CD4-positive, CD25-positive, alpha-beta regulatory T cell (primary cell): ENCODE data around the gene MAST4. TPM values are rescaled to one million over a fixed set of nuclear protein-coding genes. Genes with fewer than 3 reads are reported as not detected.

ENCODE experiments used
- ATAC-seq, 2 donors: fragments of 150-1000 bp; cut with Tn5 transposase; one replicate each; pipeline ENCODE4 v1.10.0; 2021; ENCODE audit warnings: low read depth in 2 of 2, moderate number of reproducible peaks in 2 of 2, moderate library complexity in 1 of 2
- DNase-seq, 3 donors: peaks; one replicate each; pipeline versions ENCODE4 v3.0.0 to v3.0.0-alpha.2; 2012 to 2022; ENCODE audit warnings: mixed read lengths in 1 of 3
- H3K27ac ChIP-seq: one replicate; pipeline ENCODE4 v1.7.0; 2013; ENCODE audit warnings: mild to moderate bottlenecking, low read length; ENCODE audit not compliant: insufficient read depth, poor library complexity, severe bottlenecking
- H3K27me3 ChIP-seq: one replicate; pipeline ENCODE4 v1.7.0; 2013; ENCODE audit warnings: low read length; ENCODE audit not compliant: control insufficient read depth, insufficient read depth
- H3K36me3 ChIP-seq: one replicate; pipeline ENCODE4 v1.7.0; 2013; ENCODE audit warnings: mild to moderate bottlenecking, low read length, moderate library complexity; ENCODE audit not compliant: control insufficient read depth, insufficient read depth
- H3K4me1 ChIP-seq: 2 replicates; pipeline ENCODE4 v1.7.0; 2013; ENCODE audit warnings: mild to moderate bottlenecking, low read length; ENCODE audit not compliant: insufficient read depth, control insufficient read depth, poor library complexity, severe bottlenecking
- H3K4me3 ChIP-seq: one replicate; pipeline ENCODE4 v1.7.0; 2013; ENCODE audit warnings: low read depth, mild to moderate bottlenecking, low read length, moderate library complexity
- H3K9me3 ChIP-seq, 2 experiments: 1 replicate in 1 of 2; 2 replicates in 1 of 2; pipeline ENCODE4 v1.7.0; 2013; ENCODE audit warnings: low read length in 2 of 2, mild to moderate bottlenecking in 1 of 2, moderate library complexity in 1 of 2; ENCODE audit not compliant: control insufficient read depth in 2 of 2
- H3K27ac Mint-ChIP-seq, 3 donors: one replicate each; pipeline ENCODE4 v1.8.0; 2020 to 2022; ENCODE audit warnings: mild to moderate bottlenecking in 3 of 3, mixed read lengths in 3 of 3, moderate library complexity in 2 of 3
- H3K27me3 Mint-ChIP-seq: one replicate; pipeline ENCODE4 v1.8.0; 2022; ENCODE audit warnings: mild to moderate bottlenecking, mixed read lengths
- H3K36me3 Mint-ChIP-seq: one replicate; pipeline ENCODE4 v1.8.0; 2020; ENCODE audit warnings: mixed read lengths
- H3K4me1 Mint-ChIP-seq, 4 donors: one replicate each; pipeline ENCODE4 v1.8.0; 2020 to 2022; ENCODE audit warnings: mixed read lengths in 4 of 4, mild to moderate bottlenecking in 1 of 4
- H3K4me3 Mint-ChIP-seq, 4 donors: one replicate each; pipeline ENCODE4 v1.8.0; 2020 to 2022; ENCODE audit warnings: mild to moderate bottlenecking in 4 of 4, mixed read lengths in 4 of 4, moderate library complexity in 3 of 4
- H3K9me3 Mint-ChIP-seq, 7 donors: one replicate each; pipeline ENCODE4 v1.8.0; 2020 to 2022; ENCODE audit warnings: mixed read lengths in 7 of 7, mild to moderate bottlenecking in 3 of 7, moderate library complexity in 2 of 7
- polyA plus RNA-seq, 4 donors: library from polyadenylated mRNA; unstranded; fragments of 300-500 nt; fragmentation: Illumina TruSeq; gene quantifications; one replicate each; pipeline ENCODE4 v1.2.3, GENCODE V29; 2021
- total RNA-seq: library from RNA; stranded (reverse); gene quantifications from one replicate; pipeline ENCODE4 v1.2.3, GENCODE V29; 2022

The MAST4 gene
- total and polyA plus RNA-seq, 5 donors from 2014 or later: 11.7 to 54.1 (median 12.7) TPM

- Histone ChIP-seq H3K36me3 (no peaks in the 10 kb centered on the region), H3K9me3 (no peaks in the 10 kb centered on the region), H3K27me3 (peaks cover 3% of the 10 kb centered on the region), H3K4me1 (no peaks in the 10 kb centered on the region), H3K4me3 (no peak overlapping the region), H3K27ac (no peak overlapping the region)
- Mint-ChIP-seq H3K4me1 (peaks cover 0 to 5% (median 0%) of the 10 kb centered on the region in 4 donors), H3K9me3 (peaks cover 0 to 2% (median 0%) of the 10 kb centered on the region in 7 donors), H3K27ac (no peak overlapping the region), H3K27me3 (no peaks in the 10 kb centered on the region), H3K36me3 (no peaks in the 10 kb centered on the region), H3K4me3 (no peak overlapping the region)
- no peak for DNase-seq
- ATAC-seq: no peak
Observed at GRCh38 chr5:66906021-66906420, 309.8 kb downstream of the MAST4 start.

- no peak overlapping the region for H3K27ac Mint-ChIP-seq
- Histone ChIP-seq H3K36me3 (no peaks in the 10 kb centered on the region), H3K27me3 (no peaks in the 10 kb centered on the region), H3K27ac (no peak overlapping the region), H3K9me3 (no peaks in the 10 kb centered on the region), H3K4me3 (no peak overlapping the region), H3K4me1 (no peaks in the 10 kb centered on the region)
- H3K4me1 Mint-ChIP-seq: peaks cover 0 to 5% (median 0%) of the 10 kb centered on the region in 4 donors
- H3K9me3 Mint-ChIP-seq: peaks cover 0 to 4% (median 0%) of the 10 kb centered on the region in 7 donors
- no peak overlapping the region for H3K4me3 Mint-ChIP-seq
- H3K27me3 Mint-ChIP-seq: no peaks in the 10 kb centered on the region
- ATAC-seq (no peak), DNase-seq (no peak)
- no peaks in the 10 kb centered on the region for H3K36me3 Mint-ChIP-seq
Observed at GRCh38 chr5:66908230-66908629, 312.0 kb downstream of the MAST4 start.

GRCh38 chr5:66909364-66909763 is 313.2 kb downstream of the MAST4 start:
- Mint-ChIP-seq H3K27ac (no peak overlapping the region), H3K4me3 (no peak overlapping the region), H3K36me3 (no peaks in the 10 kb centered on the region), H3K4me1 (peaks cover 0 to 5% (median 0%) of the 10 kb centered on the region in 4 donors), H3K27me3 (no peaks in the 10 kb centered on the region), H3K9me3 (peaks cover 0 to 5% (median 0%) of the 10 kb centered on the region in 7 donors)
- H3K9me3 ChIP-seq: no peaks in the 10 kb centered on the region
- ATAC-seq (no peak), DNase-seq (no peak)
- H3K36me3 ChIP-seq: no peaks in the 10 kb centered on the region
- no peaks in the 10 kb centered on the region for H3K27me3 ChIP-seq
- H3K27ac ChIP-seq: no peak overlapping the region
- H3K4me3 ChIP-seq: no peak overlapping the region
- H3K4me1 ChIP-seq: no peaks in the 10 kb centered on the region

GRCh38 chr5:66912787-66913186 is 316.6 kb downstream of the MAST4 start:
- H3K36me3 ChIP-seq: no peaks in the 10 kb centered on the region
- Mint-ChIP-seq H3K27ac (no peak overlapping the region), H3K36me3 (no peaks in the 10 kb centered on the region), H3K4me1 (peaks cover 0 to 5% (median under 1%) of the 10 kb centered on the region in 4 donors), H3K4me3 (no peak overlapping the region), H3K27me3 (peaks cover 6% of the 10 kb centered on the region), H3K9me3 (peaks cover 0 to 5% (median 0%) of the 10 kb centered on the region in 7 donors)
- H3K27me3 ChIP-seq: no peaks in the 10 kb centered on the region
- H3K27ac ChIP-seq: no peak overlapping the region
- no peak for DNase-seq
- H3K4me3 ChIP-seq: no peak overlapping the region
- no peak for ATAC-seq
- H3K4me1 ChIP-seq: no peaks in the 10 kb centered on the region
- H3K9me3 ChIP-seq: no peaks in the 10 kb centered on the region

GRCh38 chr5:66915531-66915930 is 319.3 kb downstream of the MAST4 start:
- DNase-seq (no peak), ATAC-seq (no peak)
- H3K9me3 ChIP-seq: no peaks in the 10 kb centered on the region
- H3K27me3 ChIP-seq: no peaks in the 10 kb centered on the region
- peaks cover 3% of the 10 kb centered on the region for H3K36me3 Mint-ChIP-seq
- peaks cover 0 to 1% (median 0%) of the 10 kb centered on the region in 4 donors for H3K4me1 Mint-ChIP-seq
- no peaks in the 10 kb centered on the region for H3K36me3 ChIP-seq
- peaks cover 0 to 3% (median 0%) of the 10 kb centered on the region in 7 donors for H3K9me3 Mint-ChIP-seq
- no peak overlapping the region for H3K27ac Mint-ChIP-seq
- H3K4me1 ChIP-seq: no peaks in the 10 kb centered on the region
- H3K27me3 Mint-ChIP-seq: peaks cover 11% of the 10 kb centered on the region
- H3K27ac ChIP-seq: no peak overlapping the region
- H3K4me3 Mint-ChIP-seq: no peak overlapping the region
- H3K4me3 ChIP-seq: no peak overlapping the region

GRCh38 chr5:66922881-66923280 is 326.7 kb downstream of the MAST4 start:
- no peak overlapping the region for H3K27ac ChIP-seq
- Mint-ChIP-seq H3K4me3 (no peak overlapping the region), H3K9me3 (no peaks in the 10 kb centered on the region), H3K4me1 (no peaks in the 10 kb centered on the region), H3K36me3 (peaks cover 3% of the 10 kb centered on the region), H3K27me3 (peaks cover 14% of the 10 kb centered on the region), H3K27ac (no peak overlapping the region)
- no peak for DNase-seq
- no peaks in the 10 kb centered on the region for H3K36me3 ChIP-seq
- H3K4me1 ChIP-seq: no peaks in the 10 kb centered on the region
- no peak overlapping the region for H3K4me3 ChIP-seq
- ATAC-seq: no peak
- H3K27me3 ChIP-seq: peaks cover 1% of the 10 kb centered on the region
- no peaks in the 10 kb centered on the region for H3K9me3 ChIP-seq

GRCh38 chr5:66923457-66923856 is 327.3 kb downstream of the MAST4 start:
- H3K4me1 ChIP-seq: no peaks in the 10 kb centered on the region
- Mint-ChIP-seq H3K9me3 (no peaks in the 10 kb centered on the region), H3K27ac (no peak overlapping the region), H3K36me3 (peaks cover 3% of the 10 kb centered on the region), H3K4me3 (no peak overlapping the region), H3K4me1 (no peaks in the 10 kb centered on the region), H3K27me3 (peaks cover 14% of the 10 kb centered on the region)
- DNase-seq (no peak), ATAC-seq (no peak)
- H3K4me3 ChIP-seq: no peak overlapping the region
- H3K27ac ChIP-seq: no peak overlapping the region
- H3K36me3 ChIP-seq: no peaks in the 10 kb centered on the region
- H3K9me3 ChIP-seq: no peaks in the 10 kb centered on the region
- peaks cover 1% of the 10 kb centered on the region for H3K27me3 ChIP-seq

- no peak overlapping the region for H3K27ac ChIP-seq
Observed at GRCh38 chr5:66923922-66924321, 327.7 kb downstream of the MAST4 start.

More at GRCh38 chr5:66923922-66924321, 327.7 kb downstream of the MAST4 start:
- Histone ChIP-seq H3K4me3 (no peak overlapping the region), H3K27me3 (peaks cover 1% of the 10 kb centered on the region), H3K9me3 (no peaks in the 10 kb centered on the region), H3K36me3 (no peaks in the 10 kb centered on the region), H3K4me1 (no peaks in the 10 kb centered on the region)
- Mint-ChIP-seq H3K36me3 (peaks cover 3% of the 10 kb centered on the region), H3K4me1 (no peaks in the 10 kb centered on the region), H3K9me3 (no peaks in the 10 kb centered on the region), H3K27ac (no peak overlapping the region), H3K27me3 (peaks cover 14% of the 10 kb centered on the region), H3K4me3 (no peak overlapping the region)
- DNase-seq: no peak
- no peak for ATAC-seq
